Keratinocyte (primary cell): ENCODE measurements around the gene DGKH.

ENCODE experiments used
- CTCF ChIP-seq, 3 experiments: IDR thresholded peaks in 1 of 3; conservative IDR thresholded peaks in 1 of 3; optimal IDR thresholded peaks in 1 of 3; 2 replicates in 2 of 3; 3 replicates in 1 of 3; pipeline versions ENCODE3 to v1.5.1; 2011; ENCODE audit warnings: low read length in 3 of 3, mild to moderate bottlenecking in 3 of 3, moderate library complexity in 2 of 3, control low read depth in 1 of 3, inconsistent platforms in 1 of 3; ENCODE audit not compliant: insufficient read depth in 2 of 3; ENCODE audit errors: extremely low read depth in 1 of 3
- EZH2 ChIP-seq: IDR thresholded peaks from one replicate; pipeline ENCODE4 v1.6.1; 2012; ENCODE audit warnings: inconsistent platforms, mild to moderate bottlenecking, low read length, moderate library complexity

- no peak for TF ChIP-seq CTCF (optimal IDR thresholded peaks at IDR 0.05 in 1 of 3, IDR thresholded peaks at IDR 0.05 in 1 of 3, conservative IDR thresholded peaks at IDR 0.05 in 1 of 3; ENCODE audit: extremely low read depth in 1 of 3, insufficient read depth in 2 of 3, low read length in 3 of 3)
- no peak for TF ChIP-seq EZH2
Observed at GRCh38 chr13:42173789-42174343, 125.4 kb downstream of the DGKH start.
